MCF 10A (cell line): ENCODE measurements around the gene ITGB8. TPM values are rescaled to one million over a fixed set of nuclear protein-coding genes. Genes with fewer than 3 reads are reported as not detected.

ENCODE experiments used
- BruUV-seq: library from RNA; stranded (reverse); fragments of 400-500 nt; replicated peaks from 2 replicates; lab custom pipeline; 2021; lab: Mats Ljungman, UMichigan
- CTCF ChIA-PET: fragments of 300-600 bp; sonication (Branson Sonifier 250); formaldehyde crosslinking; extraction: SDS; loops from one replicate; lab custom pipeline; 2021; ENCODE audit warnings: antibody characterized with exemption, inconsistent platforms; lab: Yijun Ruan, JAX
- POLR2A ChIA-PET: fragments of 300-600, 350-650 bp; sonication (Branson Sonifier 250); formaldehyde crosslinking; extraction: SDS; loops from one replicate; lab custom pipeline; 2020; ENCODE audit warnings: antibody characterized with exemption, inconsistent platforms; lab: Yijun Ruan, JAX
- DNase-seq: peaks from one replicate; pipeline ENCODE4 v3.0.0-alpha.2; 2018; ENCODE audit not compliant: unreplicated experiment
- H3K27ac Mint-ChIP-seq: one replicate; pipeline ENCODE4 v1.8.0; 2022; ENCODE audit warnings: mild to moderate bottlenecking, low read depth, mixed read lengths; ENCODE audit not compliant: unreplicated experiment
- H3K27me3 Mint-ChIP-seq: one replicate; pipeline ENCODE4 v1.8.0; 2022; ENCODE audit warnings: mixed read lengths; ENCODE audit not compliant: insufficient read depth, unreplicated experiment
- H3K36me3 Mint-ChIP-seq: one replicate; pipeline ENCODE4 v1.8.0; 2022; ENCODE audit warnings: mild to moderate bottlenecking, moderate library complexity, mixed read lengths; ENCODE audit not compliant: insufficient read depth, unreplicated experiment
- H3K4me1 Mint-ChIP-seq: one replicate; pipeline ENCODE4 v1.8.0; 2022; ENCODE audit warnings: mixed read lengths; ENCODE audit not compliant: insufficient read depth, unreplicated experiment
- H3K4me3 Mint-ChIP-seq: one replicate; pipeline ENCODE4 v1.8.0; 2022; ENCODE audit warnings: mild to moderate bottlenecking, moderate library complexity, mixed read lengths; ENCODE audit not compliant: unreplicated experiment
- H3K9me3 Mint-ChIP-seq: one replicate; pipeline ENCODE4 v1.8.0; 2022; ENCODE audit warnings: mixed read lengths; ENCODE audit not compliant: unreplicated experiment
- intact Hi-C: fragments of 100-400 bp; cut with micrococcal nuclease; formaldehyde crosslinking; loops from 2 replicates; pipeline ENCODE4 v1.14.1; 2022
- total RNA-seq: library from RNA; stranded (reverse); gene quantifications from 2 replicates; pipeline ENCODE4 v1.2.3, GENCODE V29; 2022
- TF ChIP-seq, protein P1 (sequence below): fragments of 200-600 bp; IDR thresholded peaks from one replicate; pipeline ENCODE4 v1.8.0; 2022; ENCODE audit warnings: antibody characterized with exemption, mild to moderate bottlenecking; ENCODE audit not compliant: unreplicated experiment

The ITGB8 gene
- total RNA-seq, 1 experiment from 2014 or later: 38.1 TPM

DNA sequence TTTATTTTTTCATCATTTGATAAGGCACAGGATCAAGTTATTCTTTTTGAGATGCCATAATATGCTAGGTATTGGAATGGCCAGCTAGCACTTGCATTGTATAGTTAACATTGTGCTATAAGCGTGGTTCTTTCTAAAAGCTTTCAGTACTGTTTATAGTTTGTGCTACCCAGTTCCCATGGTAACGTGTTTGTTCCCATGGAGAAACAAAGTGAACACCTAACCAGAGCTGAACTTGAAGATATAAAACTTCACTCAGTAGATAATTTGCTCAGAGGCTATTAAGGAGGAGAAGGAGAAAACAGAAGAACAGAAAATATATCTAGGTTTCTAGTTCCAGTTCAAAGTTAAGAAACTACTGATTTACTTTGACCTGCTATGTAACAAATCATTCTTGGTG, 23.6 kb upstream of the ITGB8 start:
- peaks cover 13% of the 10 kb centered on the region for H3K4me1 Mint-ChIP-seq
- no peak overlapping the region for H3K27ac Mint-ChIP-seq
- peaks cover 7% of the 10 kb centered on the region for H3K9me3 Mint-ChIP-seq
- ChIA-PET CTCF (interaction anchor here (0.7 to 1.5 kb wide), 4 partner anchors 10 to 553 kb away, joined by 3 to 7 read pairs (median 4); no protein-coding TSS in a partner anchor), POLR2A (no interaction called here)
- DNase-seq: no peak
- intact Hi-C loops: no loop called here
- H3K36me3 Mint-ChIP-seq: no peaks in the 10 kb centered on the region
- H3K4me3 Mint-ChIP-seq: no peak overlapping the region
- H3K27me3 Mint-ChIP-seq: no peaks in the 10 kb centered on the region
- BruUV-seq: no TSS peak
- TF ChIP-seq, protein P1, sequence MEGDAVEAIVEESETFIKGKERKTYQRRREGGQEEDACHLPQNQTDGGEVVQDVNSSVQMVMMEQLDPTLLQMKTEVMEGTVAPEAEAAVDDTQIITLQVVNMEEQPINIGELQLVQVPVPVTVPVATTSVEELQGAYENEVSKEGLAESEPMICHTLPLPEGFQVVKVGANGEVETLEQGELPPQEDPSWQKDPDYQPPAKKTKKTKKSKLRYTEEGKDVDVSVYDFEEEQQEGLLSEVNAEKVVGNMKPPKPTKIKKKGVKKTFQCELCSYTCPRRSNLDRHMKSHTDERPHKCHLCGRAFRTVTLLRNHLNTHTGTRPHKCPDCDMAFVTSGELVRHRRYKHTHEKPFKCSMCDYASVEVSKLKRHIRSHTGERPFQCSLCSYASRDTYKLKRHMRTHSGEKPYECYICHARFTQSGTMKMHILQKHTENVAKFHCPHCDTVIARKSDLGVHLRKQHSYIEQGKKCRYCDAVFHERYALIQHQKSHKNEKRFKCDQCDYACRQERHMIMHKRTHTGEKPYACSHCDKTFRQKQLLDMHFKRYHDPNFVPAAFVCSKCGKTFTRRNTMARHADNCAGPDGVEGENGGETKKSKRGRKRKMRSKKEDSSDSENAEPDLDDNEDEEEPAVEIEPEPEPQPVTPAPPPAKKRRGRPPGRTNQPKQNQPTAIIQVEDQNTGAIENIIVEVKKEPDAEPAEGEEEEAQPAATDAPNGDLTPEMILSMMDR: no peak

DNA sequence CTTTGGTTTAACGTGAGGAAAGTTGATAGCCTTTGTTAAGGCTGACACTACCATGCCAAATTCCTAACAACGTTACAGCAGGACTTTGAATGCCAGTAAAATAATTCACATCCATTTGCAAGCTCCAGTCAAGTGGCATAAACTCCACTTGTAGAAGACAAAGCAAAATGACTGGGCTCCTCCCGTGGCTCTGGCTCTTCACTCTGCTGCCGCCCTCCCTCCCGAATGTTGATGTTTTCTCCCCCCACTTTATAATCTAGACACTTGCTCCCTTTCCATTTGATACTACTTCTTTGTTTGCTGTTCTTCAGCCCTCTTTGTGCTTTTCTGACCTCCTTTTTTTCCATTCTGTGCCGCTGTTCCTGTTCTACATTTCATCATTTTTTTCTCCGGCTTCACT, 22.8 kb upstream of the ITGB8 start:
- Mint-ChIP-seq H3K4me3 (no peak overlapping the region), H3K9me3 (peaks cover 7% of the 10 kb centered on the region), H3K27ac (no peak overlapping the region), H3K4me1 (peaks cover 13% of the 10 kb centered on the region), H3K27me3 (no peaks in the 10 kb centered on the region), H3K36me3 (no peaks in the 10 kb centered on the region)
- CTCF ChIA-PET: no interaction called here
- POLR2A ChIA-PET: no interaction called here
- no TSS peak for BruUV-seq
- TF ChIP-seq, protein P1: no peak
- no peak for DNase-seq
- intact Hi-C loops: loop anchor here (2.0 kb wide), 1 partner anchor 135 kb away; no protein-coding TSS in a partner anchor

DNA sequence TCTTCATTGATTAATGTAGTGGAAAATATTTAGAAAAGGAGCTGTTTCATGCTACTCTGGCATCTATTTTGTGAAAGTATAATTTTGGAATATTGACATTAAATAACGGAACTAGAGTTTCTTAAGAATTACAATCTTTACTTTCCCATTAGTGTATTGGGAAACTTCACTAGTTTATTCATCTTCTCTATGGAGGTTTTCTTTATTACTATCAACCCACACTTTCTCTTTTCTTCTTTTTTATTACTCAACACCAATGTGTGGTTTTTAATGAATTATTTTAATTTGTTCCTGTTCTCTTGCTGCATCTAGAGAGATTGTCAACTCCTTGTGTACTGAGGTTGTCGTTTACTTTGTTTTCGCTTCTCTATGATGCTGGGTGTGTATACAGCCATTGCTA, 20.4 kb upstream of the ITGB8 start:
- no peaks in the 10 kb centered on the region for H3K27me3 Mint-ChIP-seq
- no peak for DNase-seq
- ChIA-PET POLR2A (interaction anchor here (1.2 kb wide), 1 partner anchor 9 kb away, joined by 4 read pairs; no protein-coding TSS in a partner anchor), CTCF (interaction anchor here (1.1 to 3.9 kb wide), 9 partner anchors 8 to 564 kb away, joined by 3 to 20 read pairs (median 7); no protein-coding TSS in a partner anchor)
- peaks cover 7% of the 10 kb centered on the region for H3K9me3 Mint-ChIP-seq
- H3K4me3 Mint-ChIP-seq: no peak overlapping the region
- TF ChIP-seq, protein P1: no peak
- H3K27ac Mint-ChIP-seq: no peak overlapping the region
- peaks cover 13% of the 10 kb centered on the region for H3K4me1 Mint-ChIP-seq
- BruUV-seq: no TSS peak
- intact Hi-C loops: loop anchor here (2.0 to 10.0 kb wide), 3 partner anchors 326 to 556 kb away; no protein-coding TSS in a partner anchor
- H3K36me3 Mint-ChIP-seq: no peaks in the 10 kb centered on the region

DNA sequence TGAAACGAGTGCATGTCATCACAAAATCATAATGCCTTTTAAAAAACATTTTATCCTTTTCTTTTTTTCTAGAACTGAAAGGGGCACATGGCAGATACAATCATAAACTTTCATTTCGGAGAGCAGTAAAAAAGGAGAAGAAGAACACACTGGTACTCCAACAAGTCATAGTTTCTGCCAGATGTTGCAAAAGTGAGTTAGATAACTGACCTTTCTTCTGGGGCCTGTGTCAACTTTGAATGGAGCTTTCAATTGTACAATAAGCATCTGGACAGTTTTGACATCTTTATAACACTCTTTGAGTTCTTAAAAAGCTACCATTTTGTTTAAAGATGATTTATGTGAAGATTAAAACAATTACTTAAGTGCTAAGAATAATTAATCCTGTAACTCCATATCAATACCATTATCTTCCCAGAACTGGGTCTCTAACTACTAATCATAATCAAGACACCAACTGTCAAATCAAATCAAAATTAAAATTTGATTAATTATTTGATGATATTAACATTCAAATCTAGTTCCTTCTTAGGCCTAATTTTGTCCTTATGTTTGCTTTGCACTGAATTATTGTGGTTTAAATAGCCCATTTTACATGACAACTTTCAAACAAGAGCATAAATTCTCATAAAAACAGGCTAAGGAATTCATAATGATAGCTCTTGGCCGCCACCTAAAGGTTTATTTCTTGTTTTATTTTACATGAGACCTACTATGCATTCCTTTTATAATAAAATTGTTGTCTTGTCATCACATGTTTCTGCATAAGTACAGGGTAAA, 19.5 kb upstream of the ITGB8 start:
- Mint-ChIP-seq H3K27ac (no peak overlapping the region), H3K36me3 (no peaks in the 10 kb centered on the region), H3K4me3 (no peak overlapping the region), H3K9me3 (peaks cover 7% of the 10 kb centered on the region), H3K27me3 (no peaks in the 10 kb centered on the region), H3K4me1 (peaks cover 12% of the 10 kb centered on the region)
- TF ChIP-seq, protein P1: peak; percentile 65
- DNase-seq: peak; percentile 64
- BruUV-seq: no TSS peak
- intact Hi-C loops: loop anchor here (1.0 to 10.0 kb wide), 5 partner anchors 287 to 564 kb away; no protein-coding TSS in a partner anchor
- POLR2A ChIA-PET: interaction anchor here (0.6 to 1.3 kb wide), 7 partner anchors 9 to 602 kb away, joined by 3 to 6 read pairs (median 3); partner anchors contain the start of genes ITGB8 and POLR1F
- CTCF ChIA-PET: interaction anchor here (0.5 to 7.2 kb wide), 21 partner anchors 9 to 602 kb away, joined by 3 to 31 read pairs (median 4); partner anchors contain the start of gene POLR1F
